ENCODE measurements around the gene GALNT10.

GRCh38 chr5:154470137-154470536 is 279.6 kb downstream of the GALNT10 start:
- TF ChIP-seq CTCF (IDR thresholded peaks at IDR 0.05) (no peak), POLR2AphosphoS5 (IDR thresholded peaks at IDR 0.05) (no peak), POLR2A (IDR thresholded peaks at IDR 0.05) (no peak)
